ENCODE results near the gene TMEM176A.

DNA sequence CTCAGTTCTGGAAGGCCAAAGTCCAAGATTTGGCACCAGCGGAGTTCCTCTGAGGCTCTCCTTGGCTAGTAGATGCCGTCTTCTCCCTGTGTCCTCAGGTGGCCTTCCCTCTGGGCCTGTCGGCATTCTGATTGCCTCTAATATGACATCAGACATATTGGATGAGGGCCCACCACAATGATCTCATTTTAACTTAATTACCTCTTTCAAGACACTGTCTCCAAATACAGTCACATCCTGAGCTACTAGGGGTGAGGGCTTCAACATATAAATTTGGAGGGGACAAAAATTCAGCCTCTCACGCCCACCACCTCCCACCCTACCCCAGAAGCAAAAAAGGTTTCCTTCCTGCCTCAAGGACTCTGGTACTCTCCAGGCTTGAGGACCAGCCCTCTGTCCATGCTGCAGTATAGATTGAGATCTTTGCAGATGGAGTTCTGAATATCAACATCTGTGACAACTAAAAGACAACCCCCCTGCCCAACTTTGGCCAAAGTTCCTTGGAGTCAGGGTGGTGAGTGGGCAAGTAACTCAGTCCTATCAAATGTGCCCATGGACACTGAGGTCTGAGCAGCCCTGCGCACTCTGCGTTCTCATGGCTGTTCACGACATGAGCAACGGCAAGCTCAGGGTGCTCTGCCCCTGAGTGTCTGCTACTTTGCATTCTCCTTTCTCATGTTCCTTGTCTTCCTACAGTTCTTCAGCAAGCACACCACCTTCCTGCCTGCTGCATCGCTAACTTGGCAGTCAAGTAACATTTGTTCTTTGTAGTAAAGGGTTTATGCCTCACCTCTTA is 11.9 kb upstream of the TMEM176A start:
- TF ChIP-seq, protein P1, sequence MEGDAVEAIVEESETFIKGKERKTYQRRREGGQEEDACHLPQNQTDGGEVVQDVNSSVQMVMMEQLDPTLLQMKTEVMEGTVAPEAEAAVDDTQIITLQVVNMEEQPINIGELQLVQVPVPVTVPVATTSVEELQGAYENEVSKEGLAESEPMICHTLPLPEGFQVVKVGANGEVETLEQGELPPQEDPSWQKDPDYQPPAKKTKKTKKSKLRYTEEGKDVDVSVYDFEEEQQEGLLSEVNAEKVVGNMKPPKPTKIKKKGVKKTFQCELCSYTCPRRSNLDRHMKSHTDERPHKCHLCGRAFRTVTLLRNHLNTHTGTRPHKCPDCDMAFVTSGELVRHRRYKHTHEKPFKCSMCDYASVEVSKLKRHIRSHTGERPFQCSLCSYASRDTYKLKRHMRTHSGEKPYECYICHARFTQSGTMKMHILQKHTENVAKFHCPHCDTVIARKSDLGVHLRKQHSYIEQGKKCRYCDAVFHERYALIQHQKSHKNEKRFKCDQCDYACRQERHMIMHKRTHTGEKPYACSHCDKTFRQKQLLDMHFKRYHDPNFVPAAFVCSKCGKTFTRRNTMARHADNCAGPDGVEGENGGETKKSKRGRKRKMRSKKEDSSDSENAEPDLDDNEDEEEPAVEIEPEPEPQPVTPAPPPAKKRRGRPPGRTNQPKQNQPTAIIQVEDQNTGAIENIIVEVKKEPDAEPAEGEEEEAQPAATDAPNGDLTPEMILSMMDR (IDR thresholded peaks at IDR 0.05) = no peak
- TF ChIP-seq, protein P2, sequence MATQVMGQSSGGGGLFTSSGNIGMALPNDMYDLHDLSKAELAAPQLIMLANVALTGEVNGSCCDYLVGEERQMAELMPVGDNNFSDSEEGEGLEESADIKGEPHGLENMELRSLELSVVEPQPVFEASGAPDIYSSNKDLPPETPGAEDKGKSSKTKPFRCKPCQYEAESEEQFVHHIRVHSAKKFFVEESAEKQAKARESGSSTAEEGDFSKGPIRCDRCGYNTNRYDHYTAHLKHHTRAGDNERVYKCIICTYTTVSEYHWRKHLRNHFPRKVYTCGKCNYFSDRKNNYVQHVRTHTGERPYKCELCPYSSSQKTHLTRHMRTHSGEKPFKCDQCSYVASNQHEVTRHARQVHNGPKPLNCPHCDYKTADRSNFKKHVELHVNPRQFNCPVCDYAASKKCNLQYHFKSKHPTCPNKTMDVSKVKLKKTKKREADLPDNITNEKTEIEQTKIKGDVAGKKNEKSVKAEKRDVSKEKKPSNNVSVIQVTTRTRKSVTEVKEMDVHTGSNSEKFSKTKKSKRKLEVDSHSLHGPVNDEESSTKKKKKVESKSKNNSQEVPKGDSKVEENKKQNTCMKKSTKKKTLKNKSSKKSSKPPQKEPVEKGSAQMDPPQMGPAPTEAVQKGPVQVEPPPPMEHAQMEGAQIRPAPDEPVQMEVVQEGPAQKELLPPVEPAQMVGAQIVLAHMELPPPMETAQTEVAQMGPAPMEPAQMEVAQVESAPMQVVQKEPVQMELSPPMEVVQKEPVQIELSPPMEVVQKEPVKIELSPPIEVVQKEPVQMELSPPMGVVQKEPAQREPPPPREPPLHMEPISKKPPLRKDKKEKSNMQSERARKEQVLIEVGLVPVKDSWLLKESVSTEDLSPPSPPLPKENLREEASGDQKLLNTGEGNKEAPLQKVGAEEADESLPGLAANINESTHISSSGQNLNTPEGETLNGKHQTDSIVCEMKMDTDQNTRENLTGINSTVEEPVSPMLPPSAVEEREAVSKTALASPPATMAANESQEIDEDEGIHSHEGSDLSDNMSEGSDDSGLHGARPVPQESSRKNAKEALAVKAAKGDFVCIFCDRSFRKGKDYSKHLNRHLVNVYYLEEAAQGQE (IDR thresholded peaks at IDR 0.05; ENCODE audit: insufficient read depth in 1 of 2, low read depth in 2 of 2, low read length in 1 of 2) = no peak
- TF ChIP-seq POLR2AphosphoS5 (IDR thresholded peaks at IDR 0.05; ENCODE audit: low read depth, low read length) (no peak), SIN3A (IDR thresholded peaks at IDR 0.05; ENCODE audit: borderline replicate concordance, insufficient read depth, low read depth, low read length) (no peak)
